Right lobe of liver (tissue), 4 donors: ENCODE measurements around the gene SLC35G6.

Source experiments
- CTCF ChIP-seq, 4 donors: fragments of 200-600 bp in 3 of 4; fragments of 450-650 bp in 1 of 4; IDR thresholded peaks; one replicate each; pipeline versions ENCODE4 v1.5.1 to v1.8.0; 2016 to 2022; ENCODE audit warnings: antibody characterized with exemption in 4 of 4, mild to moderate bottlenecking in 2 of 4
- POLR2A ChIP-seq: fragments of 450-650 bp; IDR thresholded peaks from one replicate; pipeline ENCODE4 v1.6.1; 2017; ENCODE audit warnings: antibody characterized with exemption, mild to moderate bottlenecking
- donor health status: DM: no; HTN: no; CAD: no.
- donor health status: DM: no; HTN: no; CAD: no.
- donor health status: DM: no; HTN: yes; CAD: no.

- TF ChIP-seq CTCF (IDR thresholded peaks at IDR 0.05) (no peak), POLR2A (no peak)
Observed at GRCh38 chr17:7437950-7438614, 43.2 kb upstream of the SLC35G6 start.
